HG02973 (cell line): Measurements from ENCODE around the gene CCDC167.

Experiments
- ATAC-seq: cut with Tn5 transposase; IDR thresholded peaks from one replicate; pipeline ENCODE4 v1.9.1; 2021; ENCODE audit warnings: moderate library complexity; ENCODE audit not compliant: unreplicated experiment

The CCDC167 gene

GRCh38 chr6:37499433-37500293 lies at the start of gene CCDC167:
CCDC167 (minus strand) TSS chr6:37499893; CDS start chr6:37499863, 30 bp downstream.
- peak; percentile 84 for ATAC-seq

GRCh38 chr6:37549154-37549553 lies 49.5 kb upstream of the CCDC167 start:
- ATAC-seq: no peak

GRCh38 chr6:37548067-37548674 lies 48.5 kb upstream of the CCDC167 start:
- no peak for ATAC-seq

GRCh38 chr6:37547564-37548061 lies 47.9 kb upstream of the CCDC167 start:
- no peak for ATAC-seq

DNA sequence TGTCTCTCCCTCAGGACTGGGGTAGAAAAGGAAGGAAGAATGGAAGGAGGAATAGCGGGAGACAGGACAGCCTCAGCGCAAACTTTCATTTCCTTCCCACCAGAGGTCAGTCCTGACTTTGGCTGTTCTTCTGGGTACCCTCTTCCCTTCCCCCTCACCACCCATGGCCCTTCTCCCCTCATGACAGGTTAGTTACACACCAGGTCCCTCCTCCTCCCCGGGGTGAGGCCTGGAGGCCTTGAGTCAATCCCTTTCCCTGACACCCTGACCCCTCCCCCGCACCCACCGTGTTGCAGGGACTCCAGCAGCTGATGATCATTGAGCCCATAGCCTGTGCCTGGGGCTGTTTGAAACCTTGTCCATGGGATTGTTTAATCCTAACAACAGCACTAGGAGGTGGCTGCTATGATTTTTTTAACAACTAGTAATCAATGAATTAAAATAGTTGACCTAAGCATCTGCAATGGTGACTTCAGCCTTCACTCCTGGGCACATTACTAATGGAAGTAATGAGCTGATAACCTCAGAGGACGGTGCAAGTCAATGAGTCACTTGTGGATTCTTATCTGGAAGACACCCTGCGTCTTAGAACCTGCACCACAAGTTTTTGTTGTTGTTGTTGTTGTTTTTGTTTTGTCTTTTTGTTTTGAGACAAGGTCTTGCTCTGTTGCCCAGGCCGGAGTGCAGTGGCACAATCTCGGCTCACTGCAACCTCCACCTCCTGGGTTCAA lies 46.6 kb upstream of the CCDC167 start:
- ATAC-seq: no peak

GRCh38 chr6:37544530-37544929 lies 44.8 kb upstream of the CCDC167 start:
- ATAC-seq: no peak

- ATAC-seq: no peak
These were observed 43.7 kb upstream of the CCDC167 start for GRCh38 chr6:37543361-37543760.

GRCh38 chr6:37541346-37541745 lies 41.7 kb upstream of the CCDC167 start:
- ATAC-seq: no peak

- no peak for ATAC-seq
These were observed 40.7 kb upstream of the CCDC167 start for GRCh38 chr6:37540390-37540789.

DNA sequence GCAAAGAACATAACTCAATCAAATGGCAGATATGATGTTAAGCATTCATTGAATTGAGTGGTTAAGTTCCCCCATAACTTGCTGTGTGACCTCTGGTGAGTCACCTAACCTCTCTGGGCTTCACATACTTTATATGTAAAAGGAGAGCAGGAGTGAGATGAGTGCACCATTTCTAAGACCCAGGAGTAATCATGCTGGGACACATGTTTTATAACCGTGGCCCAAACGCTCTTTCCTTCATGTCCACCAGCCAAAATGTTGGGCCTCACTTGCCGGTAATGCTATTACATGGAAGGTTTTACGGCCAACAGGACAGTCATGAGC lies 40.3 kb upstream of the CCDC167 start:
- no peak for ATAC-seq

DNA sequence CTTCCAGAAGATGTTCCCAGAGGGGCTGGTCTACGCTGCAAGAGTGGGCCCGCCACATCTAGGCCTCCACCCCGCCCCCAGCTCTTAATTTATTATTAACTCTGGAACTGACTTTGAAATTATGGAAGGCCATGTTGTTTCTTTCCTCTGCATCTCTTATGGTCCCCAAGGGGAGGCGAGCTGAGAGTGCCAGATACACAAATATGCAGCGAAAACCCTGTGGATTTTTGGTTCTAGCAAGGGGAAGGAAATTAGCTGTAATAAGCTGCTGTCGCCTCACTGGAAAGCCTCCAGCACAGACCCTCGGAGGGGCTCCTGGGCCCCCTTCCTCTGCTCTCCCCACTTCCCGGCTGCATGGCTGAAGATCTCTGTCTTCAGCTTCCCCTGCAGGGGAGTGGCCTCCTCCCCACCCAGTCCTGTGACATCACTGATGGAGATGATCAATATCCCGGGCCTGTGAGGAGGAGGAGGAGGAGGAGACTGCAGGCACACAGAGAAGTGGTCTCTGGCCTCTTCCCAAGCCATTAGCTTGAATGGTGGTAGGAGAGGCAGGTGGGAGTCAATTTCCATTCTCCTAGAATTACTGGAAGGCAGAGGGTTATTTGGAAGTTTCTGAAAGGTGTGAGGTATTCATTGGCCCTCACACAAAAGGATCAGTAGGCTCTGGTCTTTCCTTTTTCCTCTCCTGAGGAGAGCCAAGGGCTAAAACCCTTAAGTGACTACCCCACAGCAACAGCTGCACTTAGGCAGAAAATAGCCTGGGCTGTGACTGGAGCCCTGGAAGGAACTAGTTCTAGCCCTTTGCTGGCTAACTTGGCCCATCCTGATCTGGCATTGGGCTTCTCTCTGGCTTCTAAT lies 39.7 kb upstream of the CCDC167 start:
- no peak for ATAC-seq

DNA sequence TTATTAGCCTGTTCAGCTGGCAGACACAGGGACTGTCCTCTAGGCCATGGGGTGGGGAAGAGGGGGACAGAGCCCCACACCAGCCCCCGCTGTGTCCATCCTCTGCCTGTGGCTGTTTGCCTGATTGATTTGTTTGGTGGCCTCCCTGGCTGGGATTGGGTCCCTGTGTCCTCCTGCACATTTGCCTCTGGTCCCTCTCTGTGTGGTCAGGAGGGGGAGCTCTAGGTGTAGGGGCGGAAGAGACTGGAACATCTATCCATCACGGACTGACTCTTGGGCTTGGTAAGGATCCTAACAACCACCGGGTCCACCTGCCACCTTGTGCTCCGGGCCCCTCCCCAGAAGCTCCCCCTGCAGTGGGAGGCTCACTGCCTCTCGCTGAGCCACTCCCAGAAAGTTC lies 38.4 kb upstream of the CCDC167 start:
- no peak for ATAC-seq

GRCh38 chr6:37537548-37537947 lies 37.9 kb upstream of the CCDC167 start:
- no peak for ATAC-seq

- no peak for ATAC-seq
These were observed 36.9 kb upstream of the CCDC167 start for GRCh38 chr6:37536491-37537190.

DNA sequence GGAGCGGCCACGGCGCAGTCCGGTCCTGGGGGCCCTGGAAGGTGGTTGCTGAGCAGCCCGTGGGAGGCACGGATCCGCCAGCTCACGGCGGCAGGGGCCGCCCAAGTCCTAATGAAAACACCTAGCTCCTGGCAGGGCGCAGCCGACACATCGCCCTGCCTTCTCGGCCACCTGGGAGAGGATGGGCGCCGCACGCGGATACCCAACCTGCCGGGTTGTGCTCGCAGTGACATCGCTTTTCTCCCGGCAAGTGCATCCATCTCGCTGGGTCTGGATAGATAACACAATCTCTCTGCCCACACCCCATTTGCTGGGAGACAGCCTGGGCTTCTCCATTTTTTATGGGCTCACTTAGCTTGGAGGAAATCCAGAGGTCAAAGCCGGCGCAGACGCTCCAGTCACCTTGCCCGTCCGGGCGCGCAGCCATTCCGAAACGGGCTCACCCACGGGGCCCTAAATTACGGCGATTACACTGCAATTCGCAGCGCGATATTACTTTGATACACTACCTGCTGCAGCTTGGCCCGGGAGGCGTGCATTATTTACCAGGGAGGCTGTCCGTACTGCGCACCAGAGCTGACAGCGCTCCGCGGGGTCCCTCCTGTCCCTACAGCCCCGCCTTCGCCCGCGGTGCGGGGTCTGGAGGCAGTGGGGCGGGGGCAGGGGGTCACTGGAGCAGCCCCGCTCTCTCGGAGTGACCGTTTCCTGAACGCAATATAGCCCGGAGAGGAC lies 36.2 kb upstream of the CCDC167 start:
- no peak for ATAC-seq

GRCh38 chr6:37535428-37535758 lies 35.7 kb upstream of the CCDC167 start:
- ATAC-seq: no peak

GRCh38 chr6:37534893-37535292 lies 35.2 kb upstream of the CCDC167 start:
- no peak for ATAC-seq

- ATAC-seq: no peak
These were observed 32.4 kb upstream of the CCDC167 start for GRCh38 chr6:37532122-37532521.

DNA sequence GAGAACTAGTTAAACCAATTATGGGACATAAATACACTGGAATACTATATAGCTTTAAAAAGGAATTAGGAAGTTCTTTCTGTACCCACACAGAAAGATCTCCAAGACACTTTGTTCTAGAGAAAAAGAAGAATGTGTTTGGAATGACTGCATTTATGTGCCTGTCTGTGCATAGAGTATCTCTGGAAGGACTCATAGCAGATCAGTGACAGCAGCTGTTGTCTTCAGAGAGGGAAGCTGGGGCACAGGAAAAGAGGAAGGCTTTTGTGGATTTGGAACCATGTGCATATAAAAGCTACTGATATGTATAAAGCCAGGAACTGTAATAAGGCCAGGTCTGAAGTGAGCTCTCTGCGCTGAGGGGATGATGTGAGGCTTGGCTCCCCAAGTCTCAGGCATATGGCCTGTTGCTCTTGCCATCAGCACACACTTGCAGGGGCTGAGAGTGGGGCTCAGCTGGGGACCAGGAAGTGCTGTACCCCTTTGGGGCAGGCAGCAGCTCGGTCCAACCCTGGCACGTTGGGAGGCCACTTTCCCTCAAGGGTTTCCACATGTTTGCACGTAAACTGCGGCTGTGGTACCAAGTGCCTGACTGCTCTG lies 31.8 kb upstream of the CCDC167 start:
- ATAC-seq: no peak
